NCI-H2227 (cell line): ENCODE results near the gene PTPRE.

Source experiments
- DNase-seq: peaks from one replicate; lab custom pipeline; 2025; ENCODE audit not compliant: unreplicated experiment; lab: John Stamatoyannopoulos, UW

The PTPRE gene

GRCh38 chr10:127907411-127908105 lies 655 bp downstream of the PTPRE start:
- no peak for DNase-seq

- no peak for DNase-seq
Measured at GRCh38 chr10:127908106-127908958, 1.4 kb downstream of the PTPRE start.

GRCh38 chr10:127908959-127909267 lies 2.0 kb downstream of the PTPRE start:
- DNase-seq: no peak

GRCh38 chr10:127909716-127910463 lies 3.0 kb downstream of the PTPRE start:
- DNase-seq: no peak

GRCh38 chr10:127910464-127910770 lies 3.5 kb downstream of the PTPRE start:
- DNase-seq: no peak

GRCh38 chr10:127911218-127911866 lies 4.4 kb downstream of the PTPRE start:
- no peak for DNase-seq

GRCh38 chr10:127911867-127912257 lies 5.0 kb downstream of the PTPRE start:
- DNase-seq: no peak

GRCh38 chr10:127912607-127913367 lies 5.9 kb downstream of the PTPRE start:
- no peak for DNase-seq

GRCh38 chr10:127913368-127913759 lies 6.5 kb downstream of the PTPRE start:
- DNase-seq: no peak

- DNase-seq: no peak
Measured at GRCh38 chr10:127915324-127915723, 8.4 kb downstream of the PTPRE start.

- DNase-seq: no peak
Measured at GRCh38 chr10:127916826-127917225, 9.9 kb downstream of the PTPRE start.

GRCh38 chr10:127918572-127918971 lies 11.7 kb downstream of the PTPRE start:
- no peak for DNase-seq

GRCh38 chr10:127919418-127920271 lies 12.7 kb downstream of the PTPRE start:
- DNase-seq: peak; percentile 5

GRCh38 chr10:127920306-127921074 lies 13.6 kb downstream of the PTPRE start:
- DNase-seq: no peak

GRCh38 chr10:127921075-127921752 lies 14.3 kb downstream of the PTPRE start:
- DNase-seq: no peak

- no peak for DNase-seq
Measured at GRCh38 chr10:127921753-127922145, 14.8 kb downstream of the PTPRE start.

- no peak for DNase-seq
Measured at GRCh38 chr10:127922206-127922605, 15.3 kb downstream of the PTPRE start.

- DNase-seq: no peak
Measured at GRCh38 chr10:127922675-127923366, 15.9 kb downstream of the PTPRE start.
